PC-9 (cell line): ENCODE results near the gene ZNF718. TPM values are rescaled to one million over a fixed set of nuclear protein-coding genes. Genes with fewer than 3 reads are reported as not detected.
"Not testable (repeated sequence)": the region's sequence is repeated elsewhere in the genome, so short reads cannot be mapped to it uniquely, and the experiment has no call there.

ENCODE experiments used
- BruUV-seq: library from RNA; stranded (reverse); fragments of 400-500 nt; replicated peaks from 2 replicates; lab custom pipeline; 2021; lab: Mats Ljungman, UMichigan
- CTCF ChIA-PET: fragments of 300-600 bp; sonication (Branson Sonifier 250); formaldehyde crosslinking; loops from one replicate; lab custom pipeline; 2022; ENCODE audit warnings: antibody characterized with exemption; lab: Charles Lee
- POLR2A ChIA-PET: fragments of 300-600 bp; sonication (Branson Sonifier 250); formaldehyde crosslinking; loops from one replicate; lab custom pipeline; 2022; ENCODE audit warnings: antibody characterized with exemption; ENCODE audit not compliant: unreplicated experiment; lab: Charles Lee
- DNase-seq, 2 experiments: peaks; one replicate each; pipeline versions ENCODE4 v3.0.0 to v3.0.0-alpha.2; 2015 to 2022; ENCODE audit warnings: mixed read lengths in 1 of 2
- H2AFZ ChIP-seq: fragments of 200-600 bp; sonication (generic); 2 replicates; pipeline ENCODE4 v1.8.1; 2017; ENCODE audit warnings: antibody characterized with exemption
- H3F3A ChIP-seq: fragments of 200-600 bp; sonication (generic); 2 replicates; pipeline ENCODE4 v1.8.1; 2017; ENCODE audit warnings: antibody characterized with exemption, mild to moderate bottlenecking, low read depth; ENCODE audit not compliant: insufficient read depth
- H3K27ac ChIP-seq: fragments of 200-600 bp; sonication (generic); 2 replicates; pipeline ENCODE4 v1.6.1; 2016; ENCODE audit warnings: mixed run types
- H3K27me3 ChIP-seq: fragments of 200-600 bp; sonication (generic); 2 replicates; pipeline ENCODE4 v1.6.1; 2016; ENCODE audit warnings: low read depth, mixed run types; ENCODE audit not compliant: insufficient read depth
- H3K36me3 ChIP-seq: fragments of 200-600 bp; sonication (generic); 2 replicates; pipeline ENCODE4 v1.6.1; 2016; ENCODE audit warnings: low read depth, mixed run types
- H3K4me1 ChIP-seq: fragments of 200-600 bp; sonication (generic); replicated peaks from 2 replicates; pipeline ENCODE4 v1.6.1; 2016; ENCODE audit warnings: mixed run types; ENCODE audit not compliant: insufficient read depth
- H3K4me2 ChIP-seq: fragments of 200-600 bp; sonication (generic); 2 replicates; pipeline ENCODE4 v1.6.1; 2017; ENCODE audit warnings: mixed run types
- H3K4me3 ChIP-seq: fragments of 200-600 bp; sonication (generic); 2 replicates; pipeline ENCODE4 v1.6.1; 2016; ENCODE audit warnings: mixed run types
- H3K79me2 ChIP-seq: fragments of 200-600 bp; sonication (generic); 2 replicates; pipeline ENCODE4 v1.6.1; 2017; ENCODE audit warnings: low read depth, mixed run types
- H3K9me2 ChIP-seq: fragments of 200-600 bp; sonication (generic); 2 replicates; pipeline ENCODE4 v1.8.1; 2017; ENCODE audit warnings: mild to moderate bottlenecking; ENCODE audit not compliant: insufficient read depth
- H3K9me3 ChIP-seq: fragments of 200-600 bp; sonication (generic); 2 replicates; pipeline ENCODE4 v1.8.1; 2016; ENCODE audit warnings: low read depth; ENCODE audit not compliant: insufficient read depth
- H4K20me1 ChIP-seq: fragments of 200-600 bp; sonication (generic); 2 replicates; pipeline ENCODE4 v1.8.1; 2017; ENCODE audit not compliant: insufficient read depth
- CTCF ChIP-seq: fragments of 200-600 bp; sonication (generic); conservative IDR thresholded peaks from 2 replicates; pipeline ENCODE4 v1.6.1; 2017; ENCODE audit warnings: mixed run types, antibody characterized with exemption, mild to moderate bottlenecking, moderate library complexity
- EZH2 ChIP-seq: fragments of 200-600 bp; sonication (generic); IDR thresholded peaks from 2 replicates; pipeline ENCODE4 v1.8.0; 2017; ENCODE audit warnings: antibody characterized with exemption, low read depth
- intact Hi-C: fragments of 100-400 bp; cut with micrococcal nuclease; formaldehyde crosslinking; loops from one replicate; pipeline ENCODE4 v1.10.0; 2022; ENCODE audit not compliant: unreplicated experiment
- total RNA-seq: library from RNA; stranded (reverse); gene quantifications from 2 replicates; pipeline ENCODE4 v1.2.3, GENCODE V29; 2021

Gene ZNF718
- total RNA-seq, 1 experiment from 2014 or later = 3.5 TPM

GRCh38 chr4:175986-176385, 51.7 kb downstream of the ZNF718 start:
- H3K9me2 ChIP-seq = no peaks in the 10 kb centered on the region
- H3K27ac ChIP-seq = no peak overlapping the region
- H3K4me1 ChIP-seq = no peaks in the 10 kb centered on the region
- no peaks in the 10 kb centered on the region for H4K20me1 ChIP-seq
- no peak overlapping the region for H3K4me2 ChIP-seq
- no peaks in the 10 kb centered on the region for H3F3A ChIP-seq
- intact Hi-C loops = no loop called here
- H3K27me3 ChIP-seq = no peaks in the 10 kb centered on the region
- H2AFZ ChIP-seq = no peak overlapping the region
- POLR2A ChIA-PET = no interaction called here
- TF ChIP-seq CTCF (no peak), EZH2 (no peak)
- BruUV-seq = no TSS peak
- no peak overlapping the region for H3K4me3 ChIP-seq
- H3K79me2 ChIP-seq = no peaks in the 10 kb centered on the region
- DNase-seq = no peak
- CTCF ChIA-PET = no interaction called here
- H3K36me3 ChIP-seq = no peaks in the 10 kb centered on the region
- no peaks in the 10 kb centered on the region for H3K9me3 ChIP-seq

GRCh38 chr4:176995-177394, 52.7 kb downstream of the ZNF718 start:
- no peaks in the 10 kb centered on the region for H3F3A ChIP-seq
- no peak overlapping the region for H3K27ac ChIP-seq
- H3K36me3 ChIP-seq = no peaks in the 10 kb centered on the region
- intact Hi-C loops = no loop called here
- no peak overlapping the region for H3K4me3 ChIP-seq
- DNase-seq = no peak
- H3K4me2 ChIP-seq = no peak overlapping the region
- POLR2A ChIA-PET = no interaction called here
- H3K27me3 ChIP-seq = no peaks in the 10 kb centered on the region
- no TSS peak for BruUV-seq
- no peaks in the 10 kb centered on the region for H3K79me2 ChIP-seq
- no peaks in the 10 kb centered on the region for H3K9me3 ChIP-seq
- CTCF ChIA-PET = no interaction called here
- TF ChIP-seq CTCF = no peak
- TF ChIP-seq EZH2 = no peak
- H4K20me1 ChIP-seq = no peaks in the 10 kb centered on the region
- no peaks in the 10 kb centered on the region for H3K4me1 ChIP-seq
- H2AFZ ChIP-seq = no peak overlapping the region
- H3K9me2 ChIP-seq = no peaks in the 10 kb centered on the region

GRCh38 chr4:182225-182624, 57.9 kb downstream of the ZNF718 start:
- POLR2A ChIA-PET, H3F3A ChIP-seq, H2AFZ ChIP-seq, CTCF ChIA-PET, H3K4me3 ChIP-seq, H3K36me3 ChIP-seq, H3K9me2 ChIP-seq, H3K27ac ChIP-seq, H3K79me2 ChIP-seq, H3K4me1 ChIP-seq, DNase-seq, H3K9me3 ChIP-seq, H4K20me1 ChIP-seq, BruUV-seq, intact Hi-C loops, H3K27me3 ChIP-seq, H3K4me2 ChIP-seq: not testable (repeated sequence)

- no peak for DNase-seq
- H3K9me3 ChIP-seq = no peaks in the 10 kb centered on the region
- POLR2A ChIA-PET = no interaction called here
These were observed 63.8 kb downstream of the ZNF718 start for GRCh38 chr4:188091-188490.

GRCh38 chr4:195159-195558, 70.9 kb downstream of the ZNF718 start:
- POLR2A ChIA-PET, H3K9me3 ChIP-seq, BruUV-seq, H4K20me1 ChIP-seq, H2AFZ ChIP-seq, H3K36me3 ChIP-seq, H3K79me2 ChIP-seq, DNase-seq, H3K27me3 ChIP-seq, intact Hi-C loops, H3K27ac ChIP-seq, H3K4me3 ChIP-seq, H3K4me1 ChIP-seq, H3K4me2 ChIP-seq, CTCF ChIA-PET, H3F3A ChIP-seq, H3K9me2 ChIP-seq: not testable (repeated sequence)

More at GRCh38 chr4:188091-188490, 63.8 kb downstream of the ZNF718 start:
- H3K36me3 ChIP-seq = no peaks in the 10 kb centered on the region
- no peak overlapping the region for H3K4me2 ChIP-seq
- CTCF ChIA-PET = no interaction called here
- H4K20me1 ChIP-seq = no peaks in the 10 kb centered on the region
- no peak for TF ChIP-seq CTCF
- no peak for TF ChIP-seq EZH2
- H3K4me3 ChIP-seq = no peak overlapping the region
- intact Hi-C loops = no loop called here
- H3K4me1 ChIP-seq = no peaks in the 10 kb centered on the region
- BruUV-seq = no TSS peak
- H3K9me2 ChIP-seq = no peaks in the 10 kb centered on the region
- no peaks in the 10 kb centered on the region for H3K27me3 ChIP-seq
- H3F3A ChIP-seq = no peaks in the 10 kb centered on the region
- no peak overlapping the region for H3K27ac ChIP-seq
- H2AFZ ChIP-seq = no peak overlapping the region
- no peaks in the 10 kb centered on the region for H3K79me2 ChIP-seq
